Colonic mucosa (tissue), 4 donors: ENCODE data around the gene SNX27. TPM values are rescaled to one million over a fixed set of nuclear protein-coding genes. Genes with fewer than 3 reads are reported as not detected.

Experiments
- DNase-seq: peaks from one replicate; pipeline ENCODE4 v3.0.0-alpha.2; 2020
- H3K27ac ChIP-seq: fragments of 200-600 bp; one replicate; pipeline ENCODE4 v1.8.0; 2021
- H3K27me3 ChIP-seq: fragments of 200-600 bp; one replicate; pipeline ENCODE4 v1.8.0; 2021
- H3K36me3 ChIP-seq: fragments of 200-600 bp; one replicate; pipeline ENCODE4 v1.8.0; 2021
- H3K4me1 ChIP-seq: fragments of 200-600 bp; one replicate; pipeline ENCODE4 v1.8.0; 2021; ENCODE audit warnings: mild to moderate bottlenecking
- H3K4me3 ChIP-seq: fragments of 200-600 bp; one replicate; pipeline ENCODE4 v1.8.0; 2021
- H3K9ac ChIP-seq, 2 donors: one replicate each; pipeline ENCODE4 v1.7.0; 2013; ENCODE audit warnings: control low read depth in 2 of 2, low read depth in 2 of 2, low read length in 2 of 2
- H3K9me3 ChIP-seq: fragments of 200-600 bp; one replicate; pipeline ENCODE4 v1.8.0; 2021
- CTCF ChIP-seq: fragments of 200-600 bp; IDR thresholded peaks from one replicate; pipeline ENCODE4 v1.8.0; 2022; ENCODE audit warnings: antibody characterized with exemption, mild to moderate bottlenecking
- intact Hi-C: fragments of 100-400 bp; cut with DNase I; formaldehyde crosslinking; loops from one replicate; pipeline ENCODE4 v1.14.1; 2022
- total RNA-seq, 2 donors: library from RNA; stranded (reverse); fragmentation: NEBNext Ultra II Directional in 1 of 2; extraction: Animal tissue kit (Norgen Biotek cat#: 25700) in 1 of 2; gene quantifications; one replicate each; pipeline ENCODE4 v1.2.1, GENCODE V29; 2021
- donor health status: healthy.
- donor health status: DM: no; HTN: no; CAD: no.
- donor health status: DM: no; HTN: no; CAD: no.

The SNX27 gene
- total RNA-seq, 2 donors from 2014 or later = 28.7 to 32.0 TPM

- no peak for DNase-seq
- Histone ChIP-seq H3K4me1 (no peaks in the 10 kb centered on the region), H3K27ac (no peak overlapping the region), H3K9ac (no peak overlapping the region), H3K36me3 (no peaks in the 10 kb centered on the region), H3K27me3 (no peaks in the 10 kb centered on the region), H3K9me3 (no peaks in the 10 kb centered on the region), H3K4me3 (no peak overlapping the region)
- intact Hi-C loops = loop anchor here (5.0 to 10.0 kb wide), 2 partner anchors 145 to 292 kb away; no protein-coding TSS in a partner anchor
- no peak for TF ChIP-seq CTCF
These were observed 125.2 kb downstream of the SNX27 start for GRCh38 chr1:151737026-151737425.

- no peaks in the 10 kb centered on the region for H3K27me3 ChIP-seq
- no peak for DNase-seq
- no peaks in the 10 kb centered on the region for H3K4me1 ChIP-seq
- no peak for TF ChIP-seq CTCF
- H3K27ac ChIP-seq = no peak overlapping the region
- H3K36me3 ChIP-seq = no peaks in the 10 kb centered on the region
- no peak overlapping the region for H3K4me3 ChIP-seq
- intact Hi-C loops = loop anchor here (5.0 to 10.0 kb wide), 2 partner anchors 145 to 293 kb away; no protein-coding TSS in a partner anchor
- no peak overlapping the region for H3K9ac ChIP-seq
- H3K9me3 ChIP-seq = no peaks in the 10 kb centered on the region
These were observed 125.6 kb downstream of the SNX27 start for GRCh38 chr1:151737479-151737878.

GRCh38 chr1:151739590-151740355, 127.9 kb downstream of the SNX27 start:
- intact Hi-C loops = loop anchor here (5.0 to 10.0 kb wide), 2 partner anchors 147 to 295 kb away; no protein-coding TSS in a partner anchor
- no peaks in the 10 kb centered on the region for H3K4me1 ChIP-seq
- H3K9ac ChIP-seq = no peak overlapping the region
- H3K27ac ChIP-seq = no peak overlapping the region
- no peak for DNase-seq
- H3K9me3 ChIP-seq = no peaks in the 10 kb centered on the region
- no peak for TF ChIP-seq CTCF
- H3K36me3 ChIP-seq = no peaks in the 10 kb centered on the region
- H3K4me3 ChIP-seq = no peak overlapping the region
- H3K27me3 ChIP-seq = no peaks in the 10 kb centered on the region

- Histone ChIP-seq H3K9me3 (no peaks in the 10 kb centered on the region), H3K4me1 (no peaks in the 10 kb centered on the region), H3K27ac (no peak overlapping the region), H3K4me3 (no peak overlapping the region), H3K27me3 (no peaks in the 10 kb centered on the region), H3K36me3 (no peaks in the 10 kb centered on the region), H3K9ac (no peak overlapping the region)
- no peak for TF ChIP-seq CTCF
- intact Hi-C loops = no loop called here
- DNase-seq = no peak
These were observed 129.7 kb downstream of the SNX27 start for GRCh38 chr1:151741516-151741915.

Other genes with a start within 250 kb of the SNX27 start
- 100 to 1,000 TPM; 744 to 902 TPM for gene SELENBP1, start 239.3 kb upstream of the SNX27 start, total RNA-seq
- 100 to 1,000 TPM; 179 to 273 TPM for gene PSMB4, start 212.5 kb upstream of the SNX27 start, total RNA-seq
- 10 to 100 TPM; 49.6 to 50.0 TPM for gene POGZ, start 152.6 kb upstream of the SNX27 start, total RNA-seq
- gene CGN, start 100.7 kb upstream of the SNX27 start, total RNA-seq = 100 to 1,000 TPM; 118 to 148 TPM
- 10 to 100 TPM; 25.5 to 40.6 TPM for gene TUFT1, start 71.7 kb upstream of the SNX27 start, total RNA-seq
- gene CELF3, start 104.8 kb downstream of the SNX27 start, total RNA-seq = 1 to 10 TPM; 2.7 to 2.8 TPM
- under 1 TPM in 1 of 2 donors, not detected in 1; 0.91 TPM for gene RIIAD1, start 109.5 kb downstream of the SNX27 start, total RNA-seq
- gene MRPL9, start 151.4 kb downstream of the SNX27 start, total RNA-seq = 100 to 1,000 TPM in 1 of 2 donors, 10 to 100 TPM in 1; 49.4 to 104 TPM
- 1 to 10 TPM; 6.8 to 9.1 TPM for gene TDRKH, start 178.4 kb downstream of the SNX27 start, total RNA-seq
- under 1 TPM; 0.12 to 0.13 TPM for gene LINGO4, start 193.4 kb downstream of the SNX27 start, total RNA-seq
- 10 to 100 TPM; 20.5 to 27.7 TPM for gene RORC, start 219.8 kb downstream of the SNX27 start, total RNA-seq
- 1 to 10 TPM in 1 of 2 donors, under 1 TPM in 1; 0.85 to 1.6 TPM for gene C2CD4D, start 227.8 kb downstream of the SNX27 start, total RNA-seq
- not detected for gene THEM5, start 241.7 kb downstream of the SNX27 start, total RNA-seq